HK-2 (cell line): ENCODE data around the gene FOXO6.
A peak's percentile ranks its signal among the peaks of the same experiment; 100 is the strongest.

Experiments
- DNase-seq: peaks from one replicate; pipeline ENCODE4 v3.0.0-alpha.2; 2018; ENCODE audit not compliant: unreplicated experiment

The FOXO6 gene

DNA sequence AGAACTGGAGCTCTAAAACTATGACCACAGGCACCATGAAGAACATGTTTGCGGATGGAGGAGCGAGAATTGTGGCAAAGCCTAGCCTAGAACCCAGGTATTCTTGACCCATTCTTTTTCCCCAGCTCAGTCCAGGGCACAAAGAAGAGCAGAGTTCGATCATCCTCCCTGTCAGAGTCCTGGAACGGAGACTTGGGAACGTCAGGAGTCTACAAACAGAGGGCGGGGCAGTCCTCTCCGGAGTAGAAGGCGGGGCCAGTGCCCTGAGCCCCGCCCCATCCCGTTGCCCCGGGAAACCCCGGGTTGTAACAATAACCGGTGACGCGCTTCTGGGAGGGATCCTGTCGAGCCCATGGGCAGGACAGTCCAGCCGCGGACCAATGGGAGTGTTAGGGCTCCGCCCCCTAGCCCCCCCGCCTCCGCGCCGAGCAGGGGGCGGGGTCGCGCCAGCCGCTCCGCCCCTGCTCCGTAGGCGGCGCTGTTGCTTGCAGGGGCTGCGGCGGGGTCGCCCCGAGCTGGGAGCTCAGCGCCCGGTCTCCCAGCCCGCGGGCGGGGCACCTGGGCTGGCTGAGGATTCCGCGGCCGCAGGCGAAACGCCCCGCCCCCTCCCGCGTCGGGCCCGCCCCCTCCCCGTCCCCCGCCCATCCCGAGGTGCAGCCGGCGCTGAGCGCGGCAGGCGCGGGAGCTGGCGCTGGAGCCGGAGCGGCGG, at the start of gene FOXO6:
FOXO6 (plus strand) TSS at position 649 of the 709 bp plus-strand sequence.
- peak; percentile 95 for DNase-seq

DNA sequence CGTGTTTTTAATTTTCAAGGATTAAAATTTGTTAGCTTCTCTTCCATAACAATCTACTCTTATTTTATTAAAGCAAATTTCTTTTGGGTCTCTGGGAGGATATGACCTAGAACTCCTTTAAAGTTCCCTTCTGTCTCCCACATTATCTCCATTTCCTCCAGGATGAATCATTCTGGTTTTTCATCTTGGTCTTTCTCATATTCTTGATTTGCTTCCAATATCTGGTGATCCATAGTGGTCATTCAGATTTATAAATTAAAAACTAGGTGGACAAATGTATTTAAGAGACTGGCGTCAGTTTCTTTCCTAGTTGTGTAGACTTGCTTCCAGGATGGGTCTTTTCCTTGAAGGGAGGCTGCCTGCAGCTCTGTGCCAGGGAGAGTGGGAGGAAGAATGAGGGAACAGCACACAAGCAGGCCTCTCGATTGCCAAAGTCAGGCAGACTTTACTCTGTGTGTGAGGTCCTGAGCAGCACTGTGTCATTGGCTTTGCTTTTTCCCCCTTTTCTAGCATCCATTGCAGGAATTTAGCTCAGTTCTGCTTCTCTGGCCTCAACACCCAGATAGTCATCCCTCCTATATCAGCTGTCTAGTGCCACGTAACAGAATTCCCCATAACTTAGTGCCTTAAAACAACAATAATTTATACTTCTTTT, 48.1 kb upstream of the FOXO6 start:
- no peak for DNase-seq

DNA sequence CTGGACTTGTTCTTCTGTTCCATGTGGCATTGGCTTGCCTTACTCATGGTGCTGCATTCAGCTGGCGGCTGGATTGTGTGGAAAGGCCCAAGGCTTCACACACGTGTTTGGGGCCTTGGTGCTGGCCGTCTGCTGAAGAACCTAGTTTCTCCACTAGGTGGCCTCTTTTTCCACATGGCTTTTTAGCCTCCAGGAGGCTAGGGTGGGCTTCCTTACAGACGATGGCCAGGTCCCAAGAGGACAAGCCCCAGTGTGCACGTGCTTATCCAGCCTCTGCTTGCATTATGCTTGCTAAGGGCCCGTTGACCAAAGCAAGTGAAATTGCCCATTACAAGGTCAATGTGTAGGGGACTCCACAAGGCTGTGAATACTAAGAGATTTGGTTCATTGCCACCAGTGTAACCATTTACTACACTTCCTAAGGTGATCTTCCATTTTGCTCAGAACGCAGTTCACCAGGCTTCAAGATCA, 47.5 kb upstream of the FOXO6 start:
- no peak for DNase-seq

DNA sequence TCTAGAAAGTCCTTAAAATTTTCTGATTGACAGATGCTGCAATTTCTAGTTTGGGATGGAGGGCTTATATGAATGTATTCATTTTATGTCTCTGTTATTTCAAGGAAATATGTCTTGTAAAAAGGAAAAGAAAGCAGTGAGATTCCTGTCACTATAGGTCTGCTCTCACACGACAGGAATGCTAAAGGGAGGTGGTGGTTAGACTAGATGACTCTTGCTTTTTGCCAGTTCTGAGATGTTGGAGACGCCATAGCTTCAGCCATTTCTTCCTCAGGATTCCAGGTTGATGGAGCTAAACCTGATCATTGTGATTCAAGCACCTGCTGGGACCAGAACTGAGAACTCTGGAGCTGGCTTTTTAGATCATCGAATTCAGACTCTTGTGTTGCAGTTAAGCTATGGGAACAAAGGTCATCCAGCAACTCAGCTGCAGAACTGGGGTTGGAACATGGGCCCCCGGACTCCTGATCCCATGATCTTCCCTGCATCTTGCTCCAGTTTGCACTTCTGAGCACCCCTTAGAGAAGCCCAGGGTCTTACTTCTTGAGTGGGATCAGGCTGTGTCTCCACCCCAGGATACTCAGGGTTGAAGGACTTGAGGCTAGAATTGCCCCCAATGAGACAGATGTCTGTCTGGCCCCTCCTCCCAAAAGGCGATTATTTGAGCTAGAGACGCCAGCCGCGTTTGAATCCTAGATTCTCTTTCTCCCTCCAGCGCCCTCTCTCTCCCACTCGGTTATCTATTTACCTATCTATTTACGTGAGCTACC, 46.7 kb upstream of the FOXO6 start:
- no peak for DNase-seq

DNA sequence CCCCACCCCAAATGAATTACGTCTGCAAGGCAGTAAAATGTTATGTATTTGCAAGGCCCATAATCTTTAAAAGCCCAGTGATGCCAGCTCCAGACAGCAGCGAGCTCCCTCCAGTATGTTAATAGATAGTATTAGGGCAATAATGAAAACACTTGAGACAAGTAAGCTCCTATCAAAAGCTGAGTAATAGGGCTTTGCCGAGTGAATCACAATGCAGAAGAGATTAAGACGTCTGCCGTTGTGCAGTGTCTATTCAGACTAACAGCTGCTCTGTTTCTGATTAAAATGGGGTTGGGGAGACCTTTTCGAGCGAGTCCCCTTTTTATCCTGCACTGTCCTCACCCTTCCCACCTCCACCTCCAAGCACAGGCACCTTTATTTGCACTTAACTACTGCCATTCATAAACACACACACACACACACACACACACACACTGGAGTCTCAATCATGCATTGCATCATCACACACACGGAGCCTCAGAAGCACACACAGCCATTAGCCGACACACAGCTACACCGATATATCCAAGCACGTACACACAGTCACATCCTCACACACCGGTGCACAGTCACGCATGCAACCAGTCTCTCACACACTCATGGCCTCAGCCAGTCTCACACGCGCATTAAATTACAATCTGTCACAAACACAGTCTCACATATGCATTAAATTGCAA, 46.0 kb upstream of the FOXO6 start:
- no peak for DNase-seq

DNA sequence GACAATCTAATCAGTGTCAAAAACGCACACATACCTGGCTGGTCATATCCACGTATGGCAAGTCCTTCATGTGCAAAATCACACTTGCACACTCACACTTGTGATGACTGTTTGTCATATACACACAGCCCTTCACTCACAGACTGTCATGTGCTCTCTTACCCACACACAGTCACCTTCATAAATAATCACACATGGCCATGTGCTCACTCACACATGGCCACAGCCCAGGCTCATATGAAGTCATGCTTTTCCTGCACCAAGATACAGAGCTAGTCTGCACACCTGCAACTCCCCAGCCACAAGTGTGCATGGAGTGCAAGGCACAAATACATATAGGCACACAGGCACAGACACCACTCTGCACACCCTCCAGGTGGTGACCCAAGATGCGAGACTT, 45.4 kb upstream of the FOXO6 start:
- no peak for DNase-seq

DNA sequence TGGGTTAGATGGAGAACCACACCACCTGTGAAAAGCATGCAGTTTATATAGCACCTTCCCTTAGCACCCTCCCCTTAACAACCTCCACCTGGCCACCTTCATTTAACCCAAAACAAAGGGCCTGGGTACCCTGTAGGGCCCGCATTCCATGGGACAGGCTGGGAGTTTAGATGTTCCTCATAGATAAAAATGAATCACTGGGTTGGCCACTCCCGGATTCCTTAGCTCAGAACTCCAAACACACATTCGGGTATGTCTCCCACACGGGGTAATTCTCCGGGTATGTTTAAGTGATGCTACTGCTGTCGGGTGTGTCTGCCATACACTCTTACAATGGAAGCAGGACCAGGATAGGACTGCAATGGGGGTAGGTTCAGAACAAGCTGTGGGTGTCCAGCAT, 43.9 kb upstream of the FOXO6 start:
- no peak for DNase-seq

DNA sequence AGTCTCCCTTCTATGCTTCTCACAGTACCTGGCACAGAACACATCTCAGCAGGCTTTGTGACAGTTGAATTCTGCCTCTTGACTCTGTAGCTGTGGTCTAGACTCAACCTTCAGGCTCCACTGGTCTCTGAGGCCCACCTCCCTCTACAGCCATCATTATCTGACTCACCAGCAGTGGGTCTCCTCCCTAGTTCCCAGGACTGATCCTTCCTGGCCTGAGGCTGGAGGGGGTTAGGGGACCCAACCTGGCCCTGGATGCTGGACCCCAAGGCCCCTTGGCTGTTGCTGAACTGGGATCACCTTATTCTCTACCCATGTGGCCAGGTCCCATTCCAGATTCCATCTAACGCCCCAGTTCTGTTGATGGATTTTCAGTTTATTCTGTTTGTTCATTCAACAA, 43.1 kb upstream of the FOXO6 start:
- no peak for DNase-seq

DNA sequence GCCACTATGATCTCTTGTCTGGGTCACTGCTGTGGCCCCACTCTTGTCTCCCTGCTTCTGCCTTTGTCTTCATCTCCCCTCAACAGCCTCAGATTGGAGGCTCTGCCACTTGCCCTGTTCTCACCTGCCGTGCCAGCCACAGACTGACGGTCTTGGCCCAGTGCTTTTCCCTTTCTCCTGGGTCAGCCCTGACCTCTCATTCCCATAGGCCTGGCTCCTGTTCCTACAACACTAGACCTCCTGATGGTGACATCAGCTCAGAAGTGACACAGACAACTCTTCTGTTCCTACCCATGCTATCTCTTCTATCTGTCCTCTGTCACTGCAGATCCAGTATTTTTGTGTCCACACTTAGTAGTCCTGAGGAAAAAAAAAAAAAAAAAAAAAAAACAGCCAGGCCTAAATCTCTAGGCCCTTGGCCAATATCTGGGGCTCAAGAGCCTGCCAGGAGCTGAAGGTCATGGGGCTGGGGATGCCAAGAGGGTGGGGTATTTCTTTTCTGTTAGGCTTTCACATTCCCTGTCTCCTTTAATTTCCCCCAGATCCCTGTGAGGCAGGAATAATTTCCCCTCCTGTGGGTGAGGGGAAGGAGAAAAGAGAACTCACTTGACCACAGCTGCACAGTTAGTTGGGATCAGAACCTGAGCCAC, 42.0 kb upstream of the FOXO6 start:
- DNase-seq, result no peak

DNA sequence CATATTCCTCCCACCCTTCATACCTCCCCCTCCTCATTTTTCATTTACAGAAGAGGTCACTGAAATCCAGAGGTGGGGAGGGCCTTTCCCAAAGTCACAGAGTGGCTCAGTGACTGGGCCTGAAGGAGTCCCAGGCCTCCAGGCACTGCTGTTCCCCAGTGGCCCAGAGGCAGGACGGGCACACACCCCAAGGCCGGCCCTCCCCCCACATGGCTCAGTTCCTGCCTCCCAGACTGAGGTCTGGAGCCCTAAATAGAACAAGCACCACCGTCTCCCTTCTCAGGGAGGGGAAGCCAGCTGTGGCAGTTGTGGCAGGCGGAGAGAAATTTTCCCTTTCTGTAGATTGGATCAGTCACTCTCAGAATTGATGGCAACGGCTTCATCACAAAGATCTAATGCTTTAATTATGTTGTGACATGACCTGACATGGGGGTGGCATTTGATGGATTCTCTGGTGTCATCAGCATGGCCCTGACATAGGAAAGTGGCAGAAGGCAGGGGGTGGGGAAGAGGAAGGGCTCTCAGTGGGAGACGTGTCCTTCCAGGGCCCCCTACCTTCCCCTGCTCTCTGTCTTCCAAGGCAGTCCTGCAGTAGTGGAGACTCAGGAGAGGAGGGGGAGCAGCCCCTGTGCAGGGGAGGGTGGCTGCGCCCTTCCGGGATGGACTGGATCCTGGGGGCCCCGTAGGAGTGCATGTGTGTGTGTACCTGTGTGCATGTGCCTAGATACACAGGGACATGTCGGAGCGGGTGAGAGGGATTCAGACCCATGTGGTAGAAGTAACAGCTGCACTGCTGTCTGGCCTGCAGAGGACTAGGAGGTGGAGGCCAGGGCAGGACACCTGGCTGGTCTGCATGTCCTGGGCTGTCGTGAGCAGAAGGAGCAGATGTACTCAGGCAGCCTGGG, 41.2 kb upstream of the FOXO6 start:
- DNase-seq, result no peak

DNA sequence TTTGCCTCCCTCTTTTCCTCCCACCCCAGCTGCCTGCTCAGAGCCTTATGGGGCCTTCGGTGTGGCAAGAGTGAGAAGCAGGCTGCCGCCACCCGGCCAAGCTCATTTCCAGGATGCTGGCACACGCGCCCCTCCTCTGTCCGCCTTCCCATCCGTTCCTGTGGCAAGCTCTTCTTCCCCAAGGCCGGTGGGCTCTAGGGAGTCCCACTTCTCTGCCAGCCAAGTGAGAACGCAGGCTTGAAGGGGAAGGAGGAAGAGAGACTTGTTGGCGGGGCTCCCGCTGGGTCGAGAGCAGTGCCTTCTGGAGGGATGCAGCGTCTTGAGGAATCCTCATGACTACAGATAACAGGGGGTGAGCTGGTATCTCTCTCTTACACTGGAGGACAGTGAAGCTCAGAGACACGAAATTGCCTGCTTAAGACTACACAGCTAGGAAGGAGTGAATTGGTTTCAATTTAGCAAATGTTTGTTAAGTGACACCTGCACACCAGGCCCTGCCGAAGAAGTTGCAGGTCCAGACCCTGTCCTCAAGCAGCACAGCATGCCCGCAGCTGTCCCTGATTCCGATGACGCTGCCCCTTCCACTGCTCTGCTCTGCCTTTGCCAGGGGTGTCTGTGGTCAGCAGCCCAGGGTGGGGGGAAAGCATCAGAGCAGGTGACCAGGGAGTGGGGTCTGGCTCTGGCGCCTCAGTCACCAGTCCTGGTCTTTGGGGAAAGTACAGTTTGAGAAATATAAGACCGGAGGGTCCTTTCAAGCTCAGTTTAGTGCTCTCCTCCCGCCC, 40.1 kb upstream of the FOXO6 start:
- DNase-seq, result no peak

DNA sequence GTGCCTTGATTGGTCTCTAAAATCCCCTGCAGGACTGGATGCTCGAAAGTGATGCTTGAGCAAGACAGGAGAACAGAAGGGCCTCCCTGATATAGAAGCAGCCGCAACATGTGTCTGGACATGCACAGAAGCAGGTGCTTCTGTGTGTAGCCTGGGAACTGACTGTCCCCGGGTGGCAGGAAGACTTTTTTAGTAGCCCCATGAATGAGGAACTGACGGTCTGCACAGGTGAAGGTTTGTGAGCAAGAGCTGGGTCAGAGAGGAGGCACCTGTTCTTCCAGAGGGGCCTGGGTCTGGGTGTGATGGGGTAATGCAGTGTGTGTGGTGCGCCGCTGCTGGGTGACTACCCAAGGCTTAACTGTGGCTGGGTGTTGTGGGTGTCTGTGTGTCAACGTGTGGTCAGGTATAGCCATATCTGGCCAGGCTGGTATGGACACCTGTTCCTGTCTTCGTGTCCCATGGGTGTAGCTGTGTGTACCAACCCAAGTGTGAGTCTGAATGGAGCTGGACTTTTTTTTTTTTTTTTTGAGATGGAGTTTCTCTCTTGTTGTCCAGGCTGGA, 39.1 kb upstream of the FOXO6 start:
- no peak for DNase-seq

DNA sequence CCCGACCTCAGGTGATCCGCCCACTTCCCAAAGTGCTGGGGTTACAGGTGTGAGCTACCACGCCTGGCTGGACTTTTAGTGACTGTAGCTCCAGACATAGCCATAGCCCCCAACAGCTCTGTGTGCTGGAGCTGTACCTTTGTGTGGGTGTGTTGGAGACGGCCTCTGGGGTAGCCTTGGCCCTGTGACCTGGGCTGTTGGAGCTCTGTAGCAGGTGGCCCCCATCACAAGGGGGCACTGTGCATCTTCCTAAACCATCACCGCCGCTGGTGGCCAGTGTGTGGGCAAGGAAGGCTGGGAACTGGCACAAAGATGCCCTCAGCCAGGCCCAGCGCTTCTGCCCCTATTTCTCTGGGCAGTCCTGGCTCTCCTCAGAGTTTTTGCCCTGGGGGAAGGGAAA, 38.4 kb upstream of the FOXO6 start:
- peak; percentile 56 for DNase-seq

DNA sequence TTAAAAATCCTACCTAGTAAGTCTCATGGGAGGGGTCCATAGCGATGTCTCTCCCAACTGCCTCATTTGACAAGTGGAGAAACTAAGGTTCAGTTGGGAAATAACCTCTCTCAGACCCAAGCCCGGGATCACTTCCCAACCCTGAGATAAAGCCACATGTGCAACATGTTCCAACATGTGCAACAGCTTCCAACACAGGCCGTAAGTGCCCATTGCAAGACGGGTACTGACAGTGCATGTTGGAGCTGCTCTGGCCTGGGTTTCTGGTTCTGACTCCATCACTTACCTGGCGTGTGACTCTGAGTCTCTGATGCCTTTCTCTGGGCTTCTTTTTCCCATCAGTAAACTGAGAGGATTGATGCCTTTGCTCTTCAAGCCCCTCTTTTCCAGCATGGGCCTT, 38.0 kb upstream of the FOXO6 start:
- no peak for DNase-seq

DNA sequence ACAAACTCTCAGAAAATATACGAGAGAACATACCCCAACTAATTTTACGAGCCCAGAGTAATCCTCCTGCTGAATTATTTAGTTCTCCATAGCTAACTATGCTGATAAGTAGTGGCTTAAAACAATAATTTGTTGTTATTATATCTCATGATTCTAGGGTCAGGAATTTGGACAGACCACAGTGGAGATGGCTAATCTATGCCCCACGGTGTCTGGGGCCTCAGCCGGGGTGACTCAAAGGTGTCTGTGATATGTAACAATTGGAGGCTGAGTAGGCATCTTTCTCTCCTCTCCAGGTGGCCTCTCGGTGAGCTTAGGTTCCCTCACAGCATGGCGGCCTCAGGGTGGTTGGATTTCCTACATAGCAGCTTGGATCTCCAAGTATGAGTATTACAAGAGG, 35.4 kb upstream of the FOXO6 start:
- no peak for DNase-seq

DNA sequence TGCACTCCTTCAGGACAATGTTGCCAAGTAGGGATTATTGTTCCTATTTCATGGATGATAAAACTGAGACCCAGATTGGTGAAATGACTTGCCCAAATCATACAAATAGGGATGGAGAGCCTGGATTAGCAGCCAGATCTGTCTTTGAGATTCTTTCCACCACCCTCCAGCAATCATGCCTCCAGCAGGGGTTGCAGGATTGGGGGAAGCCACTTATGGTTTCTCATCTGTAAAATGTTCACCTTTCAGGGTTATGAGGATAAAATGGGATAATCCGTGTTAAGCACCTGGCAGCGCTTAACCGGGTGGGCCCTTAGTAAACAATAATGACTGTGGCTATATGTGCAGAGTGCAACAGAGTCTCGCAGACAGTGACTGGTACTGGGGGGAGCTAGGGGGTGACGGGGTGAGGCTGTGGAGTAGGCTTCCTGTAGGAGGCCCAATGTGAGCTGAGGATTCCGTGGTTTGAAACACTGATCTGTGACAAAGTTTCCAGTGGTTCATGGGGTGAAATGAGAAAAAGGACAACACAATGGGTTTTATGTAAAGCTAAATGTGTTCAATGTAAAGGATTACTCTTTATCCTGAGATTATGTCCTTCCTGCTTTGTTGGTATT, 33.7 kb upstream of the FOXO6 start:
- DNase-seq, result no peak

DNA sequence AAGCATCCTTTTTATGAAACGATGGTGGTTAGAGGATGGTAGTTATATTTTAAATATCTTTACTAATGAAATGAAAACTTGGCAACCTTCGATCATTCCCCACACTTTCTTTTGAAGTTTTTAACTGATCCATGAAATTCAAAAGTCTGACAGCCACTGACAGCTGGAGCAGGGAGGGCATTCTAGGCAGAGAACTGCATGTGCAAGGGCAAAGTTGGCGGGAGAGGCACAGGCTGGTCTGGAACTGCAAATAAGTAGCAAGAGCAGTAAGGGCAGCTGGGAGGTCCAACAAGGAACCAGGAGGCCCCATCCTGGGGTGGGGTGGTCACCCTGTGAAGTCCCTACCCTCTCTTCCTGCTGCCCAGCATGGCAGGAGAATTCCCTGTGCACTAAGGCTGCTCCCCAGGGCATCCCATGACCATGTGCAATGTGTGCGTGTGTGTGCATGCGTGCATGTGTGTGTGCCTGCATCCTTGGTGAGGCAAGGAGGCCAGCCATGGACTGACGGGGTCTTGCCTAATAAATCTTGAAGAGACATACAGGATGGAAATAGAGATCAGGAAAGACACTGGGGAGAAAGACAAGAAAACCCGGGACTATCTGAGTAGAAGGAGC, 33.1 kb upstream of the FOXO6 start:
- no peak for DNase-seq

DNA sequence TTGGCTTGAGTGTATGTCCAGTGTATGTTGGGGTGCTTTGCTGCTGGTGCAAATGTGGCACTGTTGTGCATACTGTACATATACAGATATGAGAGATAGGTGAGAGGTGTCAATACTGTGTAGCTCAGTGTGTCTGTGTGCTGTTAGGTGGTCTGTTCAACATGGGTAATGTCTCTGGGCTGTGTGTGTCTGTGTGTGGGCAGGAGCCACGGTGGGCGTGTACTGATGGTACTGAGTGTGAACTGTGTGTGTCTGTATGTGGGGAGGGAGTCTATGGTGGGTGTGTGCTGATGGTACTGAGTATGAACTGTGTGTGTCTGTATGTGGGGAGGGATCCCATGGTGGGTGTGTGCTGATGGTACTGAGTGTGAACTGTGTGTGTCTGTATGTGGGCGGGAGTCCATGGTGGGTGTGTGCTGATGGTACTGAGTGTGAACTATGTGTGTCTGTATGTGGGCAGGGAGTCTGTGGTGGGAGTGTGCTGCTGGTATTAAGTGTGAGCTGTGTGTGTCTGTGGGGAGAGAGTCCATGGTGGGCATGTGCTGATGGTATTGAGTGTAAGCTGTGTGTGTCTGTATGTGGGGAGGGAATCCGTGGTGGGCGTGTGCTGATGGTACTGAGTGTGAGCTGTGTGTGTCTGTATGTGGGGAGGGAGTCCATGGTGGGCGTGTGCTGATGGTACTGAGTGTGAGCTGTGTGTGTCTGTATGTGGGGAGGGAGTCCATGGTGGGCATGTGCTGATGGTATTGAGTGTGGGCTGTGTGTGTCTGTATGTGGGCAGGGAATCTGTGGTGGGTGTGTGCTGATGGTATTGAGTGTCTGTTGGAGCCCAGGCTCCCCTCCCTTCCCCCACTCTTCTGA, 32.2 kb upstream of the FOXO6 start:
- no peak for DNase-seq
